NT2/D1 (cell line): ENCODE measurements around the gene GJB1.

Source experiments
- SUZ12 ChIP-seq: IDR thresholded peaks from 2 replicates; pipeline ENCODE4 v1.6.1; 2011; ENCODE audit not compliant: insufficient read length, insufficient read depth; ENCODE audit errors: extremely low read depth
- ZNF274 ChIP-seq: IDR thresholded peaks from 2 replicates; pipeline ENCODE4 v1.6.1; 2011; ENCODE audit warnings: mild to moderate bottlenecking, low read depth, low read length

DNA sequence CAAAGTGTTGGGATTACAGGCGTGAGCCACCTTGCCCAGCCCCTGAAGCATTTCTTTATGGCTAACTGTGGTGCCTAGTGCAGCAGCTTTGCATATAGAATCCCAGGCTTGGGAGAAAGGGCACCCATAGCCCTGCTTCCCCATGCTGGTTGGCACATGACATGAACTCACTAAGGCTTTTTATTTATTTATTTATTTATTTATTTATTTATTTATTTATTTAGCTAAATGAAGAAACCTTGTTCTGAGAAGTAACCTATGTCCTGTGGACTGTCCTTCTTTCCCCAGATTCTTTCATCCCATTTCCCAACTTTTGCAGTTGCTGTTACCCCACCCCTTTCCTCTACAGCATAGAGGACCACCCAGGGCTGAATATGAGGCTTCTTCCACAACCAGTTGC is 1.9 kb upstream of the GJB1 start:
- TF ChIP-seq SUZ12 (no peak), ZNF274 (no peak)
